ENCODE data around the gene IZUMO1.

- TF ChIP-seq CTCF (conservative IDR thresholded peaks at IDR 0.05; ENCODE audit: low read depth, low read length) (no peak), EZH2 (IDR thresholded peaks at IDR 0.05; ENCODE audit: borderline replicate concordance, low read depth, low read length, poor library complexity, severe bottlenecking) (no peak)
Measured at GRCh38 chr19:48720251-48720612, 26.5 kb downstream of the IZUMO1 start.
